Inflammatory macrophage treated with lipopolysaccharide for 4 hours (primary cell): ENCODE results near the gene SH3BP2.
"Not testable (repeated sequence)": the region's sequence is repeated elsewhere in the genome, so short reads cannot be mapped to it uniquely, and the experiment has no call there.

ENCODE experiments used
- DNase-seq: peaks from one replicate; pipeline ENCODE4 v3.0.0-alpha.2; 2020

SH3BP2 gene

GRCh38 chr4:2792711-2793585, at the start of gene SH3BP2:
TSS of gene SH3BP2 (plus strand) at chr4:2793085. CDS start at chr4:2820618, 27,533 bp downstream.
- peak; percentile 83 for DNase-seq

- no peak for DNase-seq
Observed at GRCh38 chr4:2743518-2744445, 49.1 kb upstream of the SH3BP2 start.

GRCh38 chr4:2744576-2745270, 48.2 kb upstream of the SH3BP2 start:
- no peak for DNase-seq

GRCh38 chr4:2745516-2745915, 47.4 kb upstream of the SH3BP2 start:
- DNase-seq = no peak

- peak; percentile 99 for DNase-seq
Observed at GRCh38 chr4:2745981-2746806, 46.7 kb upstream of the SH3BP2 start.

GRCh38 chr4:2746891-2747695, 45.8 kb upstream of the SH3BP2 start:
- DNase-seq = no peak

GRCh38 chr4:2750719-2751605, 41.9 kb upstream of the SH3BP2 start:
- no peak for DNase-seq

GRCh38 chr4:2753436-2753835, 39.4 kb upstream of the SH3BP2 start:
- DNase-seq = no peak

- no peak for DNase-seq
Observed at GRCh38 chr4:2754848-2755819, 37.8 kb upstream of the SH3BP2 start.

GRCh38 chr4:2755821-2756690, 36.8 kb upstream of the SH3BP2 start, which contains the start of gene TNIP2:
TSS of gene TNIP2 (minus strand) at chr4:2756336. CDS start at chr4:2756289, 47 bp downstream.
- DNase-seq = peak; percentile 82

- DNase-seq = no peak
Observed at GRCh38 chr4:2756691-2757350, 36.1 kb upstream of the SH3BP2 start.

GRCh38 chr4:2757426-2757825, 35.5 kb upstream of the SH3BP2 start:
- DNase-seq = no peak

- DNase-seq = peak; percentile 25
Observed at GRCh38 chr4:2761035-2761923, 31.6 kb upstream of the SH3BP2 start.

- no peak for DNase-seq
Observed at GRCh38 chr4:2762048-2762447, 30.8 kb upstream of the SH3BP2 start.

- not testable (repeated sequence) for DNase-seq
Observed at GRCh38 chr4:2762486-2763370, 30.2 kb upstream of the SH3BP2 start.
